Limb (tissue), 2 donors: Measurements from ENCODE around the gene EIF2S2.
A peak's percentile ranks its signal among the peaks of the same experiment; 100 is the strongest.
"Not testable (repeated sequence)": the region's sequence is repeated elsewhere in the genome, so short reads cannot be mapped to it uniquely, and the experiment has no call there.

Source experiments
- DNase-seq, 2 donors: peaks; one replicate each; pipeline ENCODE4 v3.0.0-alpha.2; 2016; ENCODE audit errors: extremely low spot score in 2 of 2

Gene EIF2S2

DNA sequence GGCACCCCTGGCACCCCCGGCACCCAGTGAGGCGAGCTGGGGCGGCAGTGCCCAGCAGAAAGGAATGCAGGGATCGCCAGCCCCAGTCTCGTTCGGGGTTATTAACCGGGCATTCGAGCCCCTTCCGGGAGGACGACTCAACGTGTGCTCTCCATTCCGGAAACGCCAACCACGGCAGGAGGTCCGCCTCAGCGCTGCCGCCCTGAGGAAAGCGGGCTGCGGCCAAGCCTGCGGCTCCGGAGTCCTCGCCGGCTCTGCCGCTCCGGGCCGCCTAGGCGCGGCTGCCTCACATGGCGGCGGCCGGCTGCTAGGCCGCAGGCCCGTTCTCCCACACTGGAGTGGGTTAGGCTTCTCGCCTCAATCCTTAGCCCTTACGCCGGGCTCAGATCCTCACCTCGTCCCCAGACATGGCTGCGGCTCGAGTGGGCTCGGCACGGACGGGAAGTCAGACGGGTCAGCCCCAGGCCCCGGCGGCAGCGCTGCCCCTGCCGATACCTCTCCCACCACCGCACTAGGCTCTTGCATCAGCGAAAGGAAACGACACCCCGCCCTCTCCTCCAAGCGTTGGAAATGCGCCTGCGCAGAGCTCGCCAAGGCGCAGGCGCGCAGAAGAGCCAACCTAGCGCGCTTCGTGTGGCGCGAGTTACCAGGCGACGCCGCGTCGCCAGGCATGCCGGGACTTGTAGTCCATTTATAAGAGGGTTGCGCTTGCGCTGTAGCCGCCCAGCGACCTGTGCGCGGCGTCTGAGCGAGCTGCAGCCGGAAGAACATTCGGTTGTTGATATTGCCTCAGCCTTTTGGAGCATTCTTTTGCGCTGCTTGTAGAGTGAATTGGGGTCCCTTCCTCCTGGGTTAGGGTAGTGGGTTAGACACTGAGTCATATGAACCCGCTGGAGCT lies at the start of gene EIF2S2:
Gene EIF2S2, minus strand, starts transcription at position 542 of the 898 bp plus-strand sequence. Its CDS starts 133 bp downstream, at position 409.
- peak; percentile 96 to 99 for DNase-seq

- not testable (repeated sequence) for DNase-seq
These were observed 45.7 kb upstream of the EIF2S2 start for GRCh38 chr20:34157697-34158096.

DNA sequence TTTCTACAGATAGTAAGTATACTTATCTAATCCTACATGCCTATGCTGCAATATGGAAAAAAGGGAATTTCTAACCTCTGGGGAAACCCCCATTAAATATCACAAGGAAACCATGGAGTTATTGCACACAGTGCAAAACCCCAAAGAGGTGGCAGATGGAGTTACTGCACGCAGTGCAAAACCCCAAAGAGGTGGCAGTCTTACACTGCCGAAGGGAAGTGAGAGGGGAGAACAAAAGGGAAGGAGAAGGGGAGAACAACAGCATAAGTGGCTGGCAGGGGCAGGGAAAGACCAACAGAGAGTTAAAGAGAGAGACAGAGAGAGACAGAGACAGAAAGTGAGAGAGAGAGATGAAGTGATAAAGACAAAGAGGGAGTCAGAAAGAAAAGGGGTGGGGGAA lies 43.8 kb upstream of the EIF2S2 start:
- no peak for DNase-seq

DNA sequence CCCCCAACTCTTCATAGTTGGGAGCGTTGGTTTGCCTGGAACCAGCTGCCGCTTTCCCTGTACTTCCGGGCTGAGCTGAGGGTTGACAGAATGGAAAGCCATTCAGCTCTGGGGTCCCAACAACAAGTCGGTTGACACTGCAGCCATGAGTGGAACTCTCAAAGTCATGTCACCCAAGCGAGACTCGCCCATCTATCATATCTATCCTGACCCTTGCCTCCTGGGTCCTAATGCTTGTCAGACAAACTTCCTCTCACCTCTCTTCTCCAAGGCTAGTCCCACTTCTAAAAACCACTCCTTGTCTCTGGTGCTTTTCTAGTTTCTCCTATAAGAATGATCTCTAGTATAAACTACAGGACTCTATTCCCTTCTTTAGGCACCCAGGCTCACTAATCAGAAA lies 41.1 kb upstream of the EIF2S2 start:
- DNase-seq = not testable (repeated sequence)

- DNase-seq = not testable (repeated sequence)
These were observed 40.0 kb upstream of the EIF2S2 start for GRCh38 chr20:34152073-34152472.

- DNase-seq = peak in 1 of 2 donors; percentile 24
These were observed 38.4 kb upstream of the EIF2S2 start for GRCh38 chr20:34150306-34151000.

DNA sequence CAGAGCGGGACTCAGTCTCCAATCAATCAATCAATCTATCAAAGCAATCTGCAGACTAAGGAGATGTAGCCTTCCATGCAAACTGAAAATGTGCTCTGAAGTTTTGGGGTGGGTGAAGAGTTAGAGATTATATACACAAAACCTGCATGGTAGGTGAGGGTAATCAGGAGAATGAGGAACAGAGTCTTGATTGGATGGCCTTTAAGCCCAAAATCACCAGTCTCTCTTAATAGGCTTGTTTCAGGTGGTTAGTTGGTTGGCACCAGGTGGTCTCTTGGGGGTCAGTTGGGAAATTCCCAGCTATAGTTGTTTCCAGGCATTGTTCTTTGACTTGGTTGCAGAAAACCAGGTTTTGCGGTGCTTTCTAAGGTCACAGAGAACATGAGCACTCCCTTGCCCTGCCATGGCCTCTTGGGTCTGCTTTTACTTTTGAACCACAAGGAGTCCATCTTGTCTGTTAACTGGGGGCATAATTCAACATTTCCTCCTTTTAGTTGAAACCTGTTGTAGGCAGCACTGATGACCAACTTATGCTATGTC lies 33.3 kb upstream of the EIF2S2 start:
- DNase-seq = no peak

- no peak for DNase-seq
These were observed 31.9 kb upstream of the EIF2S2 start for GRCh38 chr20:34143951-34144350.

DNA sequence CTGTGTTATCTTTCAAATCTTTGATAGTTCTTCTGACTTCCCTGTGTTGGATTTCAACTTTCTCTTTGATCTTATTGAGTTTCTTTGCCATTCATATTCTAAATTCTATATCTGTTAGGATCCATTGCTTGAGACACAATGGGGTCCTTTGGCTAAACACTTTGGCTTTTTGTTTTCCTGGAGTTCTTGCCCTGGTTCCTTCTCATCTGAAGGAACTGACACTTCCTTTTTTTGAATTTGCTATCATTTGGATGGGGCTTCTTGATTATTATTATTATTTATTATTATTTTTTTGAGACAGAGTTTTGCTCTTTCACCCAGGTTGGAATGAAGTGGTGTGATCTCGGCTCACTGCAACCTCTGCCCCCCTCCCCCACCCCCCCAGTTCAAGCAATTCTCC lies 30.1 kb upstream of the EIF2S2 start:
- no peak for DNase-seq

DNA sequence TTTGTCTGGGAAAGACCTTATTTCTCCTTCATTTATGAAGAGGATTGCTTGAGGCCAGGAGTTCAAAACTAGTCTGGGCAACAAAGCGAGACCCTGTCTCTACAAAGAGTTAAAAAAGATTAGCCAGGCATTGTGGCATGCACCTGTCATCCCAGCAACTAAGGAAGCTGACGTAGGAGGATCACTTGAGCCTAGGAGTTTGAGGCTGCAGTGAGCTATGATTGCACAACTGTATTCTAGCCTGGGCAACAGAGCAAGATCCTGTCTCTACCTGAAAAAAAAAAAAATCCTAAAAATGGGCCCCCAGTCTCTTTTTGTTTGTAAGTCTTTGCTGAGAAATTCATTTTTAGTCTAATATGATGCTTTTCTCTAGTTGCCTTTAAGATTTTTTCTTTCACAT lies 29.2 kb upstream of the EIF2S2 start:
- no peak for DNase-seq

- DNase-seq = not testable (repeated sequence)
These were observed 23.7 kb upstream of the EIF2S2 start for GRCh38 chr20:34135525-34136275.

GRCh38 chr20:34133365-34133860 lies 21.4 kb upstream of the EIF2S2 start:
- not testable (repeated sequence) for DNase-seq

DNA sequence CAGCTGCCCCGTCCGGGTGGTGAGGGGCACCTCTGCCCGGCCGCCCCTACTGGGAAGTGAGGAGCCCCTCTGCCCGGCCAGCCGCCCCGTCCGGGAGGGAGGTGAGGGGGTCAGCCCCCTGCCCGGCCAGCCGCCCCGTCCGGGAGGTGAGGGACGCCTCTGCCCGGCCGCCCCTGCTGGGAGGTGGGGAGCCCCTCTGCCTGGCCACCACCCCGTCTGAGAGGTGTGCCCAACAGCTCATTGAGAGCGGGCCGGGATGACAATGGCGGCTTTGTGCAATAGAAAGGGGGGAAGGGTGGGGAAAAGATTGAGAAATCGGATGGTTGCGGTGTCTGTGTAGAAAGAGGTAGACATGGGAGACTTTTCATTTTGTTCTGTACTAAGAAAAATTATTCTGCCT lies 20.9 kb upstream of the EIF2S2 start:
- not testable (repeated sequence) for DNase-seq

DNA sequence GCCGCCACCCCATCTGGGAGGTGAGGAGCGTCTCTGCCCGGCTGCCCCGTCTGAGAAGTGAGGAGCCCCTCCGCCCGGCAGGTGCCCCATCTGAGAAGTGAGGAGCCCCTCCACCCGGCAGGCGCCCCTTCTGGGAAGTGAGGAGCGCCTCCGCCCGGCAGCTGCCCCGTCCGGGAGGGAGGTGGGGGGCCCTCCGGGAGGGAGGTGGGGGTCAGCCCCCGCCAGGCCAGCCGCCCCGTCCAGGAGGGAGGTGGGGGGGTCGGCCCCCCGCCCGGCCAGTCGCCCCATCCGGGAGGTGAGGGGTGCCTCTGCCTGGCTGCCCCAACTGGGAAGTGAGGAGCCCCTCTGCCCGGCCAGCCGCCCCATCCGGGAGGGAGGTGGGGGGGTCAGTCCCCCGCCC lies 20.4 kb upstream of the EIF2S2 start:
- DNase-seq = not testable (repeated sequence)

- DNase-seq = no peak
These were observed 19.4 kb upstream of the EIF2S2 start for GRCh38 chr20:34131491-34131890.

DNA sequence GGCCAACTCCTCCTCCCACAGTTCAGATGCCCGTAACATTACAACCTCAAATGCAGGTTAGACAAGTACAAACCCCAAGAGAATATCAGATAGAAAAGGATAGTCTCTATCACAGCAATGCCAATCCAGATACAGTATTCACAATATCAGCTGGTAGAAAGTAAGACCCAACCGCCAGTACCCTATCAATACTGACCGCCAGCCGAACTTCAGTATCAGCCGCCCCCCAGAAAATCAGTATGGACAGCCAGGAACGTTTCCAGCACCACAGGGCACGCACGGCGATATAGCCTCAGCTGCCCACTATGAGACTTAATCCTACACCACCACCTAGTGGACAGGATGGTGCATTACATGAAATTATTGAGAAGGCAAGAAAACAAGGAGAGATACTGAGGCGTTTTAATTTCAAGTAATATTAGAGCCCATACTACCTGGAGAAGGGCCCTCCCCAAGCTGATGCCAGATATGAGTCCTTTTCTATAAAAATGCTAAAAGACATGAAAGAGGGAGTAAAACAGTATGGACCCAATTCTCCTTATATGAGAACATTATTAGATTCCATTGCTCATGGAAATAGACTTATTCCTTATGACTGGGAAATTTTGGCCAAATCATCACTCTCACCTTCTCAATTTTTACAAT lies 17.6 kb upstream of the EIF2S2 start:
- peak; percentile 58 to 74 for DNase-seq

GRCh38 chr20:34127792-34128191 lies 15.7 kb upstream of the EIF2S2 start:
- DNase-seq = no peak

DNA sequence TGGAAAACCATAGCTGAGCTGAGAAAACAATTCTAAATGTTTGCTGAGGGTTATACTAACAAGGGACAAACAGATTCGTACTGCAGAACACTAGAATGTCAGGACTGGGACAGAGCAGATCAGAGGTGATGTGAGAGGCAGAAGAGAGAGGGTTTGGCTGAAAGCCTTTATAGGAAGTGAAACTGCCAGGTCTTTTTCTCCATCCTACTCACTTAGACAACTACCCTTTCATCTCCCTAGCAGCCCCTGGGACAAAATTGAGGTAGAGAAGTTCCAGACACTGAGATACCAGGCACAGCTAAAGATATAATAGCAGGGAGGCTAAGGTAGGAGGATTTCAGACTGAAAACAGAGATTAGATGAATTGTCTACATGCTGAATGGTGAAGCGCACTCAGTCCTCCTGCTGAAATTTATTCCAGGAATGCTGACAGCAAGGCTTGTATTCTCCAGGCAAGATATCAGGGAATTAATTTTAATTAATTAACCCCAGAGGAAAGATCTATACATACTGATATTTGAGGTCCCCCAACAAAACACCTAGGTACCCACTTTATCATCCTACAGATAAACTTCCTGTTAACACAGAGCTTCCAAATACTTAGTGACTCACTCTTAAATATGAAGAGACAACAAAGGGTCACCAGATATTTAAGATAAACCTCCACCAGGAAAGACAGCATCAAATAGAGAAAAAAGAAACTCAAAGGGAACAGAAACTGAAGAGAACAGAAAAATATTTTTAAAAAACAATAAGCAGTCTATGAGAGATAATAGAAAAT lies 12.6 kb upstream of the EIF2S2 start:
- DNase-seq = no peak

GRCh38 chr20:34123309-34123708 lies 11.3 kb upstream of the EIF2S2 start:
- DNase-seq = no peak
